Activated naive CD8-positive, alpha-beta T cell treated with anti-CD3 and anti-CD28 coated beads for 36 hours (primary cell): ENCODE data around the gene SMCO3. TPM values are rescaled to one million over a fixed set of nuclear protein-coding genes. Genes with fewer than 3 reads are reported as not detected.

Experiments used
- DNase-seq: peaks from one replicate; pipeline ENCODE4 v3.0.0; 2021
- H3K27ac Mint-ChIP-seq: one replicate; pipeline ENCODE4 v1.8.0; 2022; ENCODE audit warnings: mild to moderate bottlenecking, moderate library complexity, mixed read lengths
- H3K27me3 Mint-ChIP-seq: one replicate; pipeline ENCODE4 v1.8.0; 2022; ENCODE audit warnings: mild to moderate bottlenecking, mixed read lengths
- H3K36me3 Mint-ChIP-seq: one replicate; pipeline ENCODE4 v1.8.0; 2021; ENCODE audit warnings: mild to moderate bottlenecking, mixed read lengths
- H3K4me1 Mint-ChIP-seq: one replicate; pipeline ENCODE4 v1.8.0; 2021; ENCODE audit warnings: mixed read lengths
- H3K4me3 Mint-ChIP-seq: one replicate; pipeline ENCODE4 v1.8.0; 2022; ENCODE audit warnings: mild to moderate bottlenecking, moderate library complexity, mixed read lengths
- H3K9me3 Mint-ChIP-seq: one replicate; pipeline ENCODE4 v1.8.0; 2022; ENCODE audit warnings: mixed read lengths
- total RNA-seq, 2 experiments: library from RNA; stranded (reverse); gene quantifications; one replicate each; pipeline ENCODE4 v1.2.3, GENCODE V29; 2021

Gene SMCO3
- total RNA-seq, 2 experiments from 2014 or later, result not detected

- Mint-ChIP-seq H3K36me3 (peaks cover 42% of the 10 kb centered on the region), H3K27me3 (no peaks in the 10 kb centered on the region), H3K27ac (no peak overlapping the region), H3K9me3 (peaks cover 20% of the 10 kb centered on the region), H3K4me1 (peaks cover 10% of the 10 kb centered on the region), H3K4me3 (no peak overlapping the region)
- DNase-seq, result no peak
Measured at GRCh38 chr12:14756334-14757143, 57.4 kb downstream of the SMCO3 start.

Other genes with a start within 250 kb of the SMCO3 start
- gene PLBD1, start 246.3 kb downstream of the SMCO3 start, total RNA-seq, result under 1 TPM in 1 of 2 experiments, not detected in 1; 0.32 TPM
- gene GUCY2C, start 117.6 kb downstream of the SMCO3 start, total RNA-seq, result not detected
- 100 to 1,000 TPM; 160 to 175 TPM for gene WBP11, start 10.7 kb downstream of the SMCO3 start, total RNA-seq
- 1 to 10 TPM; 2.7 to 2.8 TPM for gene C12orf60, start 10.5 kb downstream of the SMCO3 start, total RNA-seq
- gene ART4, start 29.3 kb upstream of the SMCO3 start, total RNA-seq, result not detected
- not detected for gene MGP, start 71.7 kb upstream of the SMCO3 start, total RNA-seq
- 1 to 10 TPM; 1.3 to 1.6 TPM for gene ERP27, start 124.4 kb upstream of the SMCO3 start, total RNA-seq
- gene ARHGDIB, start 147.4 kb upstream of the SMCO3 start, total RNA-seq, result 100 to 1,000 TPM; 652 to 665 TPM
- gene PDE6H, start 158.9 kb upstream of the SMCO3 start, total RNA-seq, result not detected